HG02884 (cell line): ENCODE measurements around the gene ZCCHC24.
A peak's percentile ranks its signal among the peaks of the same experiment; 100 is the strongest.

Experiments
- ATAC-seq: cut with Tn5 transposase; IDR thresholded peaks from one replicate; pipeline ENCODE4 v1.9.1; 2021; ENCODE audit warnings: mild to moderate bottlenecking, moderate library complexity; ENCODE audit not compliant: unreplicated experiment

The ZCCHC24 gene

DNA sequence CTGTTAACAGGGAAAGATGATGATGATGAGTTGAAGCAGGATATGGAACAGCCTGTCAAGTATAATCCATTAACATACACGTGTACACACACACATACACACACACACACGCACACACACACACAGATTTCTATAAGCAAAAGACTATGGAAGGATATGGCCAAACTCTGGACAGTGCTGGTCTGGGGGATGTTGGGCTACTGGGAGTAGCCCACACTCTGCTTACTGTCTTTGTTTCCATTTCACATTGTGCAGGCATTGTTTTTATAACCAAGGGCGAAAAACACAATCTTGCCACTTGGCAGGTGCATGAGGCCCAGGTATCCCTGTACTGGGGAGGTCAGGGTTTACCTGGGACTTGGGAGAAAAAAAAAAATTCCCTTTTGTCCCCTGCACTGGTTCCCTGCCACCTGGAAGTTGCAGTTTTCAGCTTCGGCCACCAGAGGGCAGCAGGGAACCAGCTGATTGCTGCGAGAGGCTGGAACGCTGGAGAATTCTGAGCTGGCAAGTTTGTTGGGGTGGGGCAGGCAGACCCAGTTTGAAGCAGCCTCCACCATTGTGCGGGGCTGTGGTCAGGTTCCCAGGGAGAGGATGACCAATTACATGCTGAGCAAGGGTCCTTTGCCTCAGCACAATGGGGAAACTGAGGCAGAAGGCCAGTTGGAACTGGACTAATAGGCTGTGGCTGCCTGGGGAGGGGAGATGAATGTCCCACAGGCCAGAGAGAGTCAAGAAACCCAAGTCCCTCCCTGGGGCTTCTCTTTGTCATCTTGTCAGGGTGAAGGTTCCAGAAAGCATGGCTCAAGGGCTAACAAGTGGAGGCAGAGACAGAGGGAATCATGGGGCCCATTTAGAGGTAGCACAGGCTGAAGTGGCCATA lies 70.9 kb downstream of the ZCCHC24 start:
- ATAC-seq = peak; percentile 63

DNA sequence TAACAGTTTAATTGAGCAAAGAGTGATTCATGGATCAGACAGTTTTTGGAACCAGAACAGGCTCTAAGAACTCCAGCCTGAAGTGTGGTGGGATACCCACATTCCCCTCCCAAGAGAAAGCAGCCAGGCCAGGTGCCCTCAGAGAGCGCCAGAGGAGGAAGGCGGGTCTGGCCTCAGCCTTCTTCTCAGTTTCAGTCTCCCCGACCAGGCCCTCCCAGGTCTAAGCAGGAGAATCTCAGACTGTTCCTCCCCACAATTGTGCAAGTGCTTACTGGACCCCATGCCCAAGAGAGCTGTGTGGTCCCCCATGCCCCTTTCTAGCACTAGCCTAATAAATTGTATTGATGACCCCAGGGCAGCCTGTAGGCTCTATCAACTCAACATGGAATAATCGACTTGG lies 72.6 kb downstream of the ZCCHC24 start:
- ATAC-seq = no peak

DNA sequence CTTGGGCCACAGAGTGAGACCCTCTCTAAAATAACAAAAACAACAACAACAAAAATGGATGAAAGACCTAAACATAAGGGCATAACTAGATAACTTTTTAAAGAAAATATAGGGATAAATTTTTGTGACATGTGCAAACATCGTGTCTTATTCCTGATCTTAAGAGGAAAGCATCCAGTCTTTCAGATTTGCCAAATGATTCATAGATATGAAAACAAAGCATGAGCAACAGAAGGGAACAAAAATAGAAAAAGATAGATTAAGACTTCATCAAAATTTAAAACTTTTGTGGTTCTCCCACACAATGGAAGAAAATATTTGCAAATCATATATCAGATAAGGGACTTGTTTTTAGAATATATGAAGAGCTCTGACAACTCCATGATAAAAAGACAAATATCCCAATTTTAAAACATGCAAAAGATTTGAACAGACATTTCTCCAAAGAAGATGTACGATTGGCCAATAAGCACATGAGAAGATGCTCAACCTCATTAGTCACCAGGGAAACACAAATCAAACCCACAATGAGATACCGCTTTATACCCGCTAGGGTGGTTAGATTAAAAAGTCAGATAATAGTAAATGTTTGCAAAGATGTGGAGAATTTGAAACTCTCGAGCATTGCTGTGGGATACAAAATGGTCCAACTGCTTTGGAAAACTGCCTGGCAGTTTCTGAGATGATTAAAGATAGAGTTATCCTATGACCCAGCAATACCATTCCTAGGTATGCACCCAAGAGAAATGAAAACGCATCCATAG lies 77.8 kb downstream of the ZCCHC24 start:
- no peak for ATAC-seq

DNA sequence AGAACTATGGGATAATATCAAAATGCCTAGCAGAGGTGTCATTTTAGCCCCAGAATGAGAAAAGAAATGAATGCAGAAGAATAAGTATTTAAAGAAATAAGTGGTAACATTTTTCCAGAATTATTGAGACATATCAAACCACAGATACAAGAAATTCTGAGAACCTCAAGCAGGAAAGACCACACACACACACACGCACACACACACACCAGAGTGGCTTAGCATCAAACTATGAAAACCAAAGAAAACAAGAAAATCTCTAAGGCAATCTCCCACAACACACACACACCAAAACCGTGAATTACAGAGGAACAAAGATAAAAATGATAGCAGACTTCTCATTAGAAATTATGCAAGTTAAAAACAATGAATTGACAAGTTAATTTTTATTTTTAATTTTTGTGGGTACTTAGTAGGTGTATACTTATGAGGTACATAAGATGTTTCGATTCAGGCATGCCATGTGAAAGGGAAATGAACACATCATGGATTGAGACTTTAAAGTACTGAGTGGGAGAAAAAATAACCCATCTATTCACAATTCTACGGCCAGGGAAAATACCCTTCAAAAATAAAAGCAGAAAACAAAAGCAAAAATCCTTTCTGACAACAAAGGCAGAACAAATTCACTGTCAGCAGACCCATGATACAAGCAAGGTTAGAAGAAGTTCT lies 83.6 kb downstream of the ZCCHC24 start:
- no peak for ATAC-seq

DNA sequence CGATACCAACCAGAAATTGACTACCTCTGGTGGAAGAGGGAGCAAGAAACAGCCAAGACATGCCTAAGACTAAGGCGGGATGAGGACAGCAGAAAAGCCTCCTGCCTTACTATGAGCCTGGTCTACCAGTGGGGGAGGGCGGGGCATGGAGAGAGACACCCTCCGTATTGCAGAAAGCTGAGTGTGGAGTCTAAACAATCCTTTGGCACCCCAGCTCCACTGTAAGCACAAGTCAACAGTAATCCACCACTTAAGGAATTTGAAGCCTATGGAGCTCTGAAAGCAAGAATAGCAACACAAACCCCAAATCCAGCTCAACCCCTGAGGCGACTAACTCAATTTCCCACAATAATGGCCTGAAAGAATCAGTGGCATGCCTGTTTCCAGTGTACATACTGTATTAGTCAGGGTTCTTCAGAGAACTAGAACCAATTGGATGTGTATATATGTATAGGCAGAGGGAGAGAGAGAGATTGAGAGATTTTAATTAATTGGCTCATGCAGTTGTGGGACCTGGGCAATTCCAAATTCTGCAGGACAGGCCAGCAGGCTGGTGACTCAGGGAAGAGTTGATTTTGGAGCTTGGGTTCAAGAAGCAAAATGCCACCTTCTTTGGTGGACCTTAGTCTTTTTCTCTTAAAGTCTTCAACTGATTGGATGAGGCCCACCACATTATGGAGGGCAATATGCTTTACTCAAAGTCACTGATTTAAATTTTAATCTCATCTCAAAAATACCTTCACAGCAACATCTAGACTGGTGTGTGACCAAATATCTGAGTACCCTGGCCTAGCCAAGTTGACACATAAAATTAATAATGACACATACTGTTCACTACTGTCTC lies 84.7 kb downstream of the ZCCHC24 start:
- ATAC-seq = no peak

DNA sequence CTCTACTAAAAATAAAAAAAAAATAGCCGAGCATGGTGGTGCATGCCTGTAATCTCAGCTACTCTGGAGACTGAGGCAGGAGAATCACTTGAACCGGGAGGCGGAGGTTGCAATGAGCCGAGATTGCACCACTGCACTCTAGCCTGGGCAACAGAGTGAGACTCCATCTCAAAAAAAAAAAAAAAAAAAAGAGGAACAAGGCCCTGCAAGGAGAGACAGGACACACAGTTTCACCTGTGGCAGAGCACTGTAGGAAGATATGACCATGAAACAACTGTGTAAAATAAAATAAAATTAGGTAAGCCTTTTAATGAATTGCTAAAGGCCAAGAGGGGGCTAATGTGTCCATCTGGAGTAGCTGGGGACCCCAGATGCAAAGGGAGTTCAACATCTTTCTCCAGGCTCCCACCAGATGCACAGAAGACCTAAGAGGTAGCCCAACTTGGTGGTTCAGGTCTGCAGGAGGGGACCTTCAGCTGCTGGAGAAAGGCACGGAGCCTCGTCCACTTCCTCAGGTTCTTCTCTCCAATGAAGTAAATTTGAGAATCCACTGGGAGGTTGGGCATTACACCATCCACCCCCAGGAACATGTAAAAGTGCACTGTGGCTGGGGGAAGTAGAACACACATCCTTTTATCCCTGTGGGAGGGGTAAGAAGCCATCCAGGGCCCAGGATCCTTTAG lies 85.5 kb downstream of the ZCCHC24 start:
- no peak for ATAC-seq

DNA sequence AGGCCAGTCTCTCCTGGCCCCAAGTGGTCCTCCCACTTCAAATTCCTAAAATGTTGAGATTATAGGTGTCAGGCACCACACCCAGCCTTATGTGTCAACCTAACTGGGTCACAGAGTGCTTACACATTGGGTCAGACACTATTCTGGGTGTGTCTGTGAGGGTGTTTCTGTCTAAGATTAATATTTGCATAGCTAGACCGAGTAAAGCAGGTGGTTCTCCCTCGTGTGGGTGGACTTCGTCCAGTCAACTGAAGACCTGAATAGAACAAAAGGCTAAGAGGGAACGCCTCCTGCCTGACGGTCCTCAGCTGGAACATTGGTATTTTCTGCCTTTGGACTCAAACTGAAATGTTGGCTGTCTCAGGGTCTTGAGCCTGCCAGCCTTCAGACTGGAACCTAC lies 86.6 kb downstream of the ZCCHC24 start:
- no peak for ATAC-seq

DNA sequence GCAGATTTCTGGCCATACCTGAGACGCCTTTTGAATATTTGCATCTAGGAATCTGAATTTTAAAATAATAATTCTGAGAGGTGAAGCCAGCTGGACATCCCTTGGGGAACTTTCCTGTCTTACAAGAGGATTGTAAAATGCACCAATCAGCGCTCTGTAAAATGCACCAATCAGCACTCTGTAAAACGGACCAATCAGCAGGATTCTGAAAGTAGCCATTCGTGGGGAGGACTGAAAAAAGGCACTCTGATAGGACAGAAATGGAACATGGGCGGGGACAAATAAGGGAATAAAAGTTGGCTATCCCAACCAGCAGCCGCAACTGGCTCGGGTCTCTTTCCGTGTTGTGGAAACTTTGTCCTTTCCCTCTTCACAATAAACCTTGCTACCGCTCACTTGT lies 88.2 kb downstream of the ZCCHC24 start:
- no peak for ATAC-seq

DNA sequence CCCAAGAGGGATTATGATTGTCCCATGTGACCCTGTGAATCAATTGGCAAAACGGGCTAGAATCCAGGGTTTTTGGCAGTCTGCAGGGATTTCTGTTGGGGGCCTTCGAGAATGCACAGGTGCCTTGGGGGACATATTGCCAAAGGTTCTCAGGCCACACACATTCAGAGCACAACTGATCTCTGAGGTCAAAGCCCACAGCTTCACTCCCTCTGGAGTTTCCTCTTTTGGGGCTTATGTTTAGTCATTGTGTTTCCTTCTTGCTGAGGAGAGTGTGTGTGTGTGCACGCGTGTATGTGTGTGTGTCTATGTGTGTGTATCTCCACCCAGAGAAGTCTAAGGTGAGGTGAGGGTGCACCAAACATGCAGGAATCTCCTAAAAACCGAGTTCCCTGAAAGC lies 89.3 kb downstream of the ZCCHC24 start:
- ATAC-seq = no peak

DNA sequence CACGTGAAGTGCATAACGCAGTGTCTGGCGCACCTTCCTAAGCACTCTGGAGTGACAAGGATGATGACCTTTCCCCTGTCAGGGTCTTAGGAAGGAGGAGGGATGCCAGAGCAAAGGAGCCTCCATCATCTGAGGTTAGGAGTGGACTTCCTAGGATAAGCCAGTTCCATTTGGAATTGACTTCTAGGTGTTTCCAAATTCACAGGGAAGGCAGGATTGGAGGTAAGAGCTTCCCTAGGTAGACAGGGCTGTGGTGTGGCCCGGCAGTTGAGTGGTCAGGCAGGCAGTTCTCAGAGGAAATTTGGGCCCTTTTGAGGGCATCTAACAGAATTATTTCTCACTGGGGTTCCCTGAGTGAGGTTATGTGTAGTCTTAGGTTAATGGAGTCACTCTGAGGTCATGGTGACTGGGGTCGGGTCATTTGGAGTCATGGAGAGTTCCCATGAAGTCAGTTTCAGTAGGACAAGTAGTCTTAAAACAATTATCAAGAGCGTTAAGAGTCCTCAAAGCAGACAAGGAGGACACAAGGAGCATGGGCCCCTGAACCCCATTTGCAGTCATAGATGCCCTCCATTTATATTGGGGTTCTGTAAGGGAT lies 89.9 kb downstream of the ZCCHC24 start:
- ATAC-seq = no peak

DNA sequence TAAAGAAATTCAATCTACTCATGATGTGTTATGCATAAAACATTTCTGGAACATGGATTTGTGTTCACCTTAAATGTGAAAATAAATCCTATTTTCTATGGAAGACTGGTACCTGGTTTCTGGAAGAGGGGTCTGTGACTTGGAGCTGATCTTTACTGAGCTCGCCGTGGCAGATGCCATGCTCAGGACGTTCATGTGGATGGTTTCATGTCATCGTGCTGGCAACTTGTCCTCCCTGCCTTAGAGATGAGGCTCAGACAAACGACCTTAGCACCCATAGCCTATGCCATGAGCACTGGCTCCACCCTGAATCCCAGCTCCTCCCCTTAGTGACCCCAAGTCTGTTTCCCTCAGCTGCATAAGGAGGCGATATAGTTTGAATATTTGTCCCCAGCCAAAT lies 90.8 kb downstream of the ZCCHC24 start:
- no peak for ATAC-seq

DNA sequence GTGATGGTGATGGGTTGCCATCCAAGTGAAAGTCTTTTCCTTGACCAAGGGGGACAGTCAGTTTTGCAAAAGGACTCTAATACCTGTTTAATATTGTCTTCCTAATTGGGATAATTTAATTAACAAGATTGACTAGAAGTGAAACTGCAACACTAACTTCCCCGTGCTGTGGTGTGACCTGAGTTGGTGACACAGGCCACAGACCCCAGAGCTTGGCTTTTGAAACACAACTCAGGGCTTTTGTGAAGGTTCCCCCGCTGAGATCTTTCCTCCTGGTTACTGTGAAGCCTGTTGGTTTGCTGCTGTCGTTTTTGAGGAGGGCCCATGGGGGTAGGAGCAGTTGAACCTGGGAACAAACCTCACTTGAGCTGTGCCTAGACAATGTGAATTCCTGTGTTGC lies 91.3 kb downstream of the ZCCHC24 start:
- ATAC-seq = no peak

DNA sequence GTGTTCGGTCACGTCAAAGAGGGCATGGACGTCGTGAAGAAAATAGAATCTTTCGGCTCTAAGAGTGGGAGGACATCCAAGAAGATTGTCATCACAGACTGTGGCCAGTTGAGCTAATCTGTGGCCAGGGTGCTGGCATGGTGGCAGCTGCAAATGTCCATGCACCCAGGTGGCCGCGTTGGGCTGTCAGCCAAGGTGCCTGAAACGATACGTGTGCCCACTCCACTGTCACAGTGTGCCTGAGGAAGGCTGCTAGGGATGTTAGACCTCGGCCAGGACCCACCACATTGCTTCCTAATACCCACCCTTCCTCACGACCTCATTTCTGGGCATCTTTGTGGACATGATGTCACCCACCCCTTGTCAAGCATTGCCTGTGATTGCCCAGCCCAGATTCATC lies 91.7 kb downstream of the ZCCHC24 start:
- ATAC-seq = no peak

DNA sequence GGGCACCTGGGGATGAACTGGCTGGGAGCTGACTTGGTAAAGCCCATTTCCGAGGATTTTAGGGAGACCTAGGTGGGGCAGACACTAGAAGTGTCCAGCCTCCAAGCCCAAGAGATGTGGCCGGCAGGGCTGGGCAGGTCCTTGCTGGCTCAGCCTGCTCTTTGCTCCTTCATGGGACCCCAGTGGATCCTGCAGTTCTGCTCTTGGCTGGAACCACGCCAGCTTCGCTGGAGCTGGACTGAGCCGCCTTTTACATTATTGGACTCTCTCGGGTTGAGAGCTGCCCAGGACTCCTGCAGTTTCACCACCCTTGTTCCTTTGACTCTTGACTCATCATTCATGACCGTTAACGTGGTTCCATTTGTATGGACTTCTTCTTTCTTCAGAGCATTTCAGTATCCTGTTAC lies 92.4 kb downstream of the ZCCHC24 start:
- ATAC-seq = no peak

DNA sequence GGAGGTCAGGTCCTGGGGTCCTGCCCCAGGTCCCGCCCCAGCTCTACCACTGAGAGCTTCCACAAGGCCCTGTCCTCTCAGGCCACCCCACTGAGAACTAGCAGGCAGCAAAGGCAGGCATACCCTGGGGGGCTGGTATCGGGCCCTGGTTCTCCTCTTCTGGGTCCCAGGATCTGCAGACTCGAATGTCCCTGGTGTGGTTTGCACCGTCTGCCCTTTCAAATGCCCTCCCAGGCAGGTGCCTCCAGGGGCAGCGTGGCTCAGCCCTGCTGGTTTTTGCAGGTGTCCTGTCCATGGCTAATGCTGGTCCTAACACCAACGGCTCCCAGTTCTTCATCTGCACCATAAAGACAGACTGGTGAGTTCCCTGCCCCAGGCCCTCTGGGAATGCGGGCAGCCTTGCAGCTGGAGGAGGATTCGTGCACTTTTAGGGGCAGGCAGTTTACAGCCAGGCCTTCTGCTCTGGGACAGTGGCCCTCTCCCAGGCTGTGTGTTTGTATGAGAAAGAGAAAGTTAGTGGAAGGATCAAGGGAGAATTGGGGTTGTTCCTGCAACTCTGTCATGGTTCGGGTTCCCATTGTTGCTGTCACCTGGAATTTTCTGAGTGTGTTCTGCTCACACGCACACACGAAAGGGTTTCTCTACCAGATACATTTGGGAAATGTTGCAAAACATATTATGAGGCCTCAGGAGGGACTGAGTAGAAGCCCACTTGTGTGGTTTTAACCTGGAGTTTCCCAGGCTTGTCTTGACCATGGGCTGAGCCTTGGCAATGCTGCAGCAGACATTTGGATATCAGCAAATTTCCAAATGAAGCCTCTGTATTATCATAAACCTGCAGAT lies 93.2 kb downstream of the ZCCHC24 start:
- ATAC-seq = no peak

DNA sequence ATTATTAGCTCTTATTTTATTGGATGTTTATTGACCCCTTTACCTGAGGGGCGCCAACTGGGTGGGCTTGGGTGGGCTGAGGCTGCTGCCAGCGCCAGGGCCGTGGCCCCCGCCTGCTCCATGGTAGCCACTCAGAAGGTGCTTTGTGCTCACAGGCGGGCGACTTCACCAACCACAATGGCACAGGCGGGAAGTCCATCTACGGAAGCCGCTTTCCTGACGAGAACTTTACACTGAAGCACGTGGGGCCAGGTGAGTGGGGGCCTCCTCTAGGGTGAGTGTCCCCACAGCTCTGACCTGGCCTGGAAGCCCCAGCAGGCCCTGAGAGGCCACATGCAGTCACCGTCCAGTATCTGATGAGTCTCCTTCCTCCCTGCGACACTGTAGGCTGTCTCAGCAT lies 94.1 kb downstream of the ZCCHC24 start:
- ATAC-seq = no peak

DNA sequence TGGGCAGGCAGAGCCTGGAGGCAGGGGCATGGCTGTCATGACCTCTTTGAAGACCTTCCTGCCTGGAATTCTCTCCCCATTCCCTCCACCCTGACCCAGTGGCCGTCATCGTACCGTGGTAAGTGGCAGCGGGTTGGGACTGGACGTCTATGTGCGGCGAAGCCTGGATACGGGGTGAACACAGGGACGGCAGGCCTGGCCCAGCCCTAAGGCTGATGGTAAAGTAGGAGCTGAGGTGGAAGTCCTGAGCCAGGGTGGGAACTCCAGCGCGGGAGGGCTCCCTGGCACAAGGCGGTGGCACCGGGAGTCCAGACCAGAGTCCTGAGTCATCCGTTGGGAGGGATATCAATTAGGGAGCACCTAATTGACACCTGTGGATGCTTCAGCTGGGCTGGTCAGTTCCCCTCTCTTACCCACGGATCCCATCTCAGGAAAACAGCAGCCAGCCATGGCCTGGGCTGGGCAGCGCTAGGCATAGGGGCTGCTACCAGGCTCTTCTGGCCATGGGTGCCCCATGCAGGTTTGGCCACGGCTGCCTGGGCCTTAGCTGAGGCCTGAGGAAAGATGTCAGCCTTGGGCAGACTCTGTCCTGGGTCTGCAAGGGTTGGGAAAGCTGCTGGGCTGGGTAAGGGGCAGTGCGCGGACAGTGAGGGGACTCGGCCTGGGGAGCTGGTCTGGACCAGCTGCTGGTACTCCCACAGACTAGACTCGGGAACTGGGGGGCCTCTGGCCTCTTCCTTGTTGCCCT lies 94.8 kb downstream of the ZCCHC24 start:
- ATAC-seq = no peak

DNA sequence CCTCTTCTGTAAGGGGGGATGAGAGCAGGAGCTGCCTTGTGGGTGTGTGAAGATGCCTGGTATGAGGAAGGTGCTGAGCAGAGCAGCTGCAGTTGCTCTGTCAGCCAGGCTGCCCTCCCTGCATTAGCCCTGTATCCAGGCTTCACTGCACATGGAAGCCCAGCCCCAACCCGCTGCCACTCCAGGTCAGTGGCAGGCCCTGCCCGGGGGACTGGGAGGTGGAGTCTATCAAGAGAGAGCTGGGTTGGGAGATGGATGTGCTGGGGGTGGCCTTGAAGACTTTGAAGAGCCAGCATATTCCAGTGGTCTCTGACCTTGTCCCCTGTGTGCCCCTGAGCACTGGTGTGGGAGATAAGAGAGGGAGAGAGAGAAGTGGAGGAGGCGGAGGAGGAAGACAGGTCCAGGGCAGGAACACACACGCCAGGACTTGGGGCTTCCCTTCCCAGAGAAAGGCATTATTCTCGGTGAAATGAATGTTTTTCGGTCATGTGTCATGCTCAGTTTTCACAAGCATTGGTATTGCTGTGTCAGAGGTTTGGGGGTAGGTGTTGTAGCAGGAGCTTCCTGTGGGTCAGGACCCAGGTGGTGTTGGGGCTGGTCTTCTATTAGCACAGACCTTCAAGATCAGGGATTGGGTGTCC lies 95.5 kb downstream of the ZCCHC24 start:
- ATAC-seq = no peak
